Endodermal cell (in vitro differentiated cells): ENCODE results near the gene KIF26B. TPM values are rescaled to one million over a fixed set of nuclear protein-coding genes. Genes with fewer than 3 reads are reported as not detected.

Experiments
- DNase-seq: peaks from one replicate; pipeline ENCODE4 v3.0.0-alpha.2; 2017
- H3K27ac ChIP-seq: 2 replicates; pipeline ENCODE4 v1.5.1; 2013; ENCODE audit warnings: mild to moderate bottlenecking, low read depth, low read length, moderate library complexity
- H3K27me3 ChIP-seq: 2 replicates; pipeline ENCODE4 v1.6.1; 2013; ENCODE audit warnings: mild to moderate bottlenecking, low read length, moderate library complexity; ENCODE audit not compliant: insufficient read depth, control insufficient read depth, poor library complexity, severe bottlenecking
- H3K36me3 ChIP-seq: 2 replicates; pipeline ENCODE4 v1.7.0; 2013; ENCODE audit warnings: mild to moderate bottlenecking, low read length, moderate library complexity; ENCODE audit not compliant: control insufficient read depth, insufficient read depth
- H3K4me1 ChIP-seq: one replicate; pipeline ENCODE4 v1.7.0; 2013; ENCODE audit warnings: low read length; ENCODE audit not compliant: control insufficient read depth, insufficient read depth
- H3K4me3 ChIP-seq: 2 replicates; pipeline ENCODE4 v1.5.1; 2013; ENCODE audit warnings: mild to moderate bottlenecking, low read length, moderate library complexity
- H3K9ac ChIP-seq: 2 replicates; pipeline ENCODE4 v1.6.1; 2013; ENCODE audit warnings: mild to moderate bottlenecking, low read length, moderate library complexity; ENCODE audit not compliant: poor library complexity, severe bottlenecking; ENCODE audit errors: extremely low read depth
- H3K9me3 ChIP-seq: 2 replicates; pipeline ENCODE4 v1.6.1; 2013; ENCODE audit warnings: mild to moderate bottlenecking, low read length, moderate library complexity; ENCODE audit not compliant: control insufficient read depth
- H3K27ac Mint-ChIP-seq: 2 replicates; pipeline ENCODE4 v1.8.0; 2020; ENCODE audit warnings: mixed read lengths
- H3K27me3 Mint-ChIP-seq: 2 replicates; pipeline ENCODE4 v1.8.0; 2021; ENCODE audit warnings: mild to moderate bottlenecking, mixed read lengths; ENCODE audit not compliant: insufficient read depth
- H3K36me3 Mint-ChIP-seq: 2 replicates; pipeline ENCODE4 v1.8.0; 2020; ENCODE audit warnings: low read depth, mixed read lengths
- H3K4me1 Mint-ChIP-seq: 2 replicates; pipeline ENCODE4 v1.8.0; 2020; ENCODE audit warnings: mixed read lengths
- H3K4me3 Mint-ChIP-seq: 2 replicates; pipeline ENCODE4 v1.8.0; 2020; ENCODE audit warnings: mild to moderate bottlenecking, moderate library complexity, mixed read lengths
- H3K9me3 Mint-ChIP-seq: 2 replicates; pipeline ENCODE4 v1.8.0; 2020; ENCODE audit warnings: mild to moderate bottlenecking, mixed read lengths
- CTCF ChIP-seq: fragments of 200-600 bp; sonication (generic); conservative IDR thresholded peaks from 2 replicates; pipeline ENCODE4 v1.5.0; 2021; ENCODE audit warnings: antibody characterized with exemption, mild to moderate bottlenecking
- WGBS, 2 experiments: methylation state at CpG; one replicate each; pipeline versions ENCODE4 v1.1.5 to v1.1.7; 2013; ENCODE audit warnings: missing lambda C conversion rate in 2 of 2, mixed read lengths in 1 of 2; ENCODE audit not compliant: insufficient coverage in 1 of 2, insufficient read length in 1 of 2; 5-methylcytosine and 5-hydroxymethylcytosine counted together
- total RNA-seq, 2 donors: library from RNA; stranded (reverse); fragmentation: NEBNext Ultra II Directional in 1 of 2; extraction: Animal tissue kit (Norgen Biotek cat#: 25700) in 1 of 2; gene quantifications; 2 replicates in 1 of 2; 3 replicates in 1 of 2; pipeline ENCODE4 v1.2.1, GENCODE V29; 2021

The KIF26B gene
- total RNA-seq, 2 donors from 2014 or later, result 12.3 to 21.0 TPM

- Mint-ChIP-seq H3K4me1 (peaks cover 12% of the 10 kb centered on the region), H3K4me3 (no peak overlapping the region), H3K36me3 (peaks cover 6% of the 10 kb centered on the region), H3K27me3 (peaks cover 78% of the 10 kb centered on the region), H3K27ac (no peak overlapping the region), H3K9me3 (peaks cover 33% of the 10 kb centered on the region)
- Histone ChIP-seq H3K4me1 (no peaks in the 10 kb centered on the region), H3K9ac (no peak overlapping the region), H3K4me3 (no peak overlapping the region), H3K27ac (no peak overlapping the region), H3K9me3 (peaks cover 21% of the 10 kb centered on the region), H3K36me3 (no peaks in the 10 kb centered on the region), H3K27me3 (peaks cover 72% of the 10 kb centered on the region)
- 81 to 87% methylated on average over 4 of the region's 4 CpGs for WGBS, 2 experiments
- DNase-seq, result no peak
- no peak for TF ChIP-seq CTCF
Measured at GRCh38 chr1:245751116-245751515, 596.3 kb downstream of the KIF26B start.

GRCh38 chr1:245751726-245752470 lies 597.1 kb downstream of the KIF26B start:
- no peak overlapping the region for H3K4me3 Mint-ChIP-seq
- H3K9me3 Mint-ChIP-seq, result peaks cover 31% of the 10 kb centered on the region
- Histone ChIP-seq H3K9me3 (peaks cover 13% of the 10 kb centered on the region), H3K27me3 (peaks cover 64% of the 10 kb centered on the region), H3K27ac (no peak overlapping the region), H3K36me3 (no peaks in the 10 kb centered on the region), H3K4me1 (no peaks in the 10 kb centered on the region), H3K4me3 (no peak overlapping the region), H3K9ac (no peak overlapping the region)
- DNase-seq, result peak; percentile 64
- WGBS, 2 experiments, result 79 to 83% methylated on average over 12 of the region's 12 CpGs
- peaks cover 12% of the 10 kb centered on the region for H3K4me1 Mint-ChIP-seq
- peaks cover 73% of the 10 kb centered on the region for H3K27me3 Mint-ChIP-seq
- H3K27ac Mint-ChIP-seq, result no peak overlapping the region
- TF ChIP-seq CTCF, result no peak
- H3K36me3 Mint-ChIP-seq, result peaks cover 1% of the 10 kb centered on the region

GRCh38 chr1:245752561-245752960 lies 597.8 kb downstream of the KIF26B start:
- no peaks in the 10 kb centered on the region for H3K4me1 ChIP-seq
- H3K36me3 ChIP-seq, result no peaks in the 10 kb centered on the region
- DNase-seq, result no peak
- peaks cover 57% of the 10 kb centered on the region for H3K27me3 ChIP-seq
- no peak overlapping the region for H3K4me3 ChIP-seq
- no peaks in the 10 kb centered on the region for H3K36me3 Mint-ChIP-seq
- H3K4me1 Mint-ChIP-seq, result peaks cover 12% of the 10 kb centered on the region
- no peak overlapping the region for H3K4me3 Mint-ChIP-seq
- peaks cover 7% of the 10 kb centered on the region for H3K9me3 ChIP-seq
- H3K27ac ChIP-seq, result no peak overlapping the region
- no peak overlapping the region for H3K27ac Mint-ChIP-seq
- no peak overlapping the region for H3K9ac ChIP-seq
- peaks cover 68% of the 10 kb centered on the region for H3K27me3 Mint-ChIP-seq
- peaks cover 25% of the 10 kb centered on the region for H3K9me3 Mint-ChIP-seq
- WGBS, 2 experiments, result 91 to 100% methylated on average over 1 to 3 of the region's 3 CpGs
- no peak for TF ChIP-seq CTCF
